ENCODE data around the gene RPS19BP1. TPM values are rescaled to one million over a fixed set of nuclear protein-coding genes. Genes with fewer than 3 reads are reported as not detected.

The RPS19BP1 gene
- total RNA-seq, 1 donor from 2014 or later = 27.7 TPM

GRCh38 chr22:39576027-39576426 lies 43.5 kb upstream of the RPS19BP1 start:
- no peaks in the 10 kb centered on the region for H4K20me1 ChIP-seq (ENCODE audit: low read depth)
- DNase-seq (ENCODE audit: low spot score) = no peak
- H2AFZ ChIP-seq (replicated peaks) = no peak overlapping the region
- H3K79me2 ChIP-seq (ENCODE audit: low read depth) = no peaks in the 10 kb centered on the region
- Mint-ChIP-seq H3K27me3 (ENCODE audit: insufficient read depth, low read depth) (peaks cover 18% of the 10 kb centered on the region), H3K9me3 (no peaks in the 10 kb centered on the region), H3K27ac (no peak overlapping the region), H3K36me3 (no peaks in the 10 kb centered on the region), H3K4me3 (no peak overlapping the region), H3K4me1 (peaks cover 14% of the 10 kb centered on the region)
- H3K27ac ChIP-seq = no peak overlapping the region
- no peaks in the 10 kb centered on the region for H3K9me3 ChIP-seq (ENCODE audit: low read depth)
- TF ChIP-seq EZH2phosphoT487 (IDR thresholded peaks at IDR 0.05) = no peak
- no peak for TF ChIP-seq CTCF (IDR thresholded peaks at IDR 0.05)
- no peak for TF ChIP-seq EZH2 (IDR thresholded peaks at IDR 0.05)
- no peaks in the 10 kb centered on the region for H3K36me3 ChIP-seq
- no peaks in the 10 kb centered on the region for H3K27me3 ChIP-seq
- H3K4me1 ChIP-seq = peaks cover 4% of the 10 kb centered on the region
- H3K9ac ChIP-seq = no peak overlapping the region
- peaks cover 5% of the 10 kb centered on the region for H3F3A ChIP-seq (ENCODE audit: low read depth)
- no peak overlapping the region for H3K4me2 ChIP-seq
- no peak overlapping the region for H3K4me3 ChIP-seq

GRCh38 chr22:39575552-39575825 lies 42.9 kb upstream of the RPS19BP1 start:
- no peak overlapping the region for H3K4me2 ChIP-seq

GRCh38 chr22:39574779-39575551 lies 42.4 kb upstream of the RPS19BP1 start:
- Histone ChIP-seq H3K4me2 (no peak overlapping the region), H2AFZ (replicated peaks) (no peak overlapping the region), H3K4me1 (peaks cover 2% of the 10 kb centered on the region), H3F3A (ENCODE audit: low read depth) (peaks cover 2% of the 10 kb centered on the region), H4K20me1 (ENCODE audit: low read depth) (no peaks in the 10 kb centered on the region), H3K4me3 (no peak overlapping the region), H3K79me2 (ENCODE audit: low read depth) (no peaks in the 10 kb centered on the region), H3K27me3 (no peaks in the 10 kb centered on the region), H3K27ac (no peak overlapping the region), H3K9ac (no peak overlapping the region), H3K36me3 (no peaks in the 10 kb centered on the region), H3K9me3 (ENCODE audit: low read depth) (no peaks in the 10 kb centered on the region)
- H3K9me3 Mint-ChIP-seq = no peaks in the 10 kb centered on the region
- H3K4me3 Mint-ChIP-seq = no peak overlapping the region
- peak overlapping the region; percentile 57 for H3K27ac Mint-ChIP-seq
- TF ChIP-seq CTCF (IDR thresholded peaks at IDR 0.05) (no peak), EZH2phosphoT487 (IDR thresholded peaks at IDR 0.05) (no peak), EZH2 (IDR thresholded peaks at IDR 0.05) (no peak)
- no peak for DNase-seq (ENCODE audit: low spot score)
- no peaks in the 10 kb centered on the region for H3K36me3 Mint-ChIP-seq
- H3K4me1 Mint-ChIP-seq = peaks cover 8% of the 10 kb centered on the region
- H3K27me3 Mint-ChIP-seq (ENCODE audit: insufficient read depth, low read depth) = peaks cover 15% of the 10 kb centered on the region

More at GRCh38 chr22:39575552-39575825, 42.9 kb upstream of the RPS19BP1 start:
- no peaks in the 10 kb centered on the region for H3K36me3 Mint-ChIP-seq
- Histone ChIP-seq H3F3A (ENCODE audit: low read depth) (peaks cover 5% of the 10 kb centered on the region), H3K27me3 (no peaks in the 10 kb centered on the region), H3K9ac (no peak overlapping the region), H4K20me1 (ENCODE audit: low read depth) (no peaks in the 10 kb centered on the region), H3K9me3 (ENCODE audit: low read depth) (no peaks in the 10 kb centered on the region), H3K36me3 (no peaks in the 10 kb centered on the region), H3K79me2 (ENCODE audit: low read depth) (no peaks in the 10 kb centered on the region), H3K27ac (no peak overlapping the region), H3K4me1 (peaks cover 4% of the 10 kb centered on the region), H3K4me3 (no peak overlapping the region), H2AFZ (replicated peaks) (no peak overlapping the region)
- H3K27me3 Mint-ChIP-seq (ENCODE audit: insufficient read depth, low read depth) = peaks cover 17% of the 10 kb centered on the region
- H3K4me1 Mint-ChIP-seq = peaks cover 13% of the 10 kb centered on the region
- no peaks in the 10 kb centered on the region for H3K9me3 Mint-ChIP-seq
- H3K27ac Mint-ChIP-seq = no peak overlapping the region
- no peak overlapping the region for H3K4me3 Mint-ChIP-seq
- DNase-seq (ENCODE audit: low spot score) = no peak
- TF ChIP-seq EZH2phosphoT487 (IDR thresholded peaks at IDR 0.05) = no peak
- TF ChIP-seq EZH2 (IDR thresholded peaks at IDR 0.05) = no peak
- no peak for TF ChIP-seq CTCF (IDR thresholded peaks at IDR 0.05)
